NCI-H774 (cell line): ENCODE measurements around the gene FBH1.
"Not testable (repeated sequence)": the region's sequence is repeated elsewhere in the genome, so short reads cannot be mapped to it uniquely, and the experiment has no call there.

Source experiments
- DNase-seq: peaks from one replicate; lab custom pipeline; 2025; lab: John Stamatoyannopoulos, UW

Gene FBH1

DNA sequence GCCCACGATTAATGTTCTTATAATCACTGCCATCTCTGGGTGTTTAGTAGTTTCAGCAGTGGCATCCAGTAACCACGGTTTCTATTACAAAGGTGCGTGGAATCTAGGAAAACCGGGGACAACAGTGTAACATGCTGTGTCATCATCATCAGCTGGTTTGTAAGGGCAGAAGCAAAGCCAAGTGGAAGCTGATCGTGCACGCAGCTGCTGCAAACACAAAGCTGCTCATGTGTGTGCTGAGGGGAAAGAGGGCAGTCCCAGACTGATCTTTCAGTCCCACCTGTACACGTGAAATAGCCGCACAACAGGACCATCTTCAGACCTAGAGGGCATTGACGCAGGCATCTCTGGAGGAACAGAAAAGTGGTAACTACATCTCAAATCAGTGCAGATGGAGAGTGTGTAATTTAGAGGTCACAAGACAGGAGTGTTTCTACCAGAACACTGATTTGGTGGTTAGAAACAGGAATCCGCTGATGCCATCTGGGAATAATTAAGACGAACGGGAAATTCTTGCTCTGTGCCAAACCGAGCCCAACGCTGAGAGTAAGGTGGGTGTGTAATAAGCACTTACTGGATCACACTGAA is 13.8 kb upstream of the FBH1 start:
- DNase-seq = no peak

DNA sequence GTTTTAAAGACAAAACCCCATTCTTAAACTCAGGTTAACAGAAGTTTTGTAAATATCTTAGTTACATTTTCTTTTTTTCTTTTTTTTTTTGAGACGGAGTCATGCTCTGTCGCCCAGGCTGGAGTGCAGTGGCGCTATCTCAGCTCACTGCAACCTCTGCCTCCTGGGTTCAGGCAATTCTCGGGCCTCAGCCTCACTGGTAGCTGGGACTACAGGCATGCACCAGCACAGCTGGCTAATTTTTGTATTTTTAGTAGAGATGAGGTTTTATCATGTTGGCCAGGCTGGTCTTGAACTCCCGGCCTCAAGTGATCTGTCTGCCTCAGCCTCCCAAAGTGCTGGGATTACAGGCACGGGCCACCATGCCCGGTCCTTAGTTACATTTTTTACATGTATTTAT is 13.0 kb upstream of the FBH1 start:
- DNase-seq = not testable (repeated sequence)

DNA sequence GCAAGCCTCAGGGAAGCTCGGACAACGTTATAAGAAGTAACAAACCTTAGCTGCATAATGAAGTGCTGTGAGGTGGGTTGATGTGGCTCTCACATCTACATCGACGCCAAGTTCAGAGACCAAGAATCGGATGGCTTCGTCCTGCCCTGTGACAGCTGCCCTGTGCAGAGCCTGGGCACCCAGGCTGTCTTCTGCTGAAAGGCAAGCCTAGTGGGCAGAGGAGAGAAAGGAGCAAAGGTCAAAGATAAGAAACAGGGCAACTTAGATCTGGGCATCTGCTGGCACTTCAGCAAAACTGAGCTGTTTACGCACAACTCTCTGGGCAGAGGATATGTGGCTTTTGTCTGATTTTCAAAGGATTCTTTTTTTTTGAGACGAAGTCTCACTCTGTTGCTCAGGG is 7.1 kb upstream of the FBH1 start:
- DNase-seq = no peak

DNA sequence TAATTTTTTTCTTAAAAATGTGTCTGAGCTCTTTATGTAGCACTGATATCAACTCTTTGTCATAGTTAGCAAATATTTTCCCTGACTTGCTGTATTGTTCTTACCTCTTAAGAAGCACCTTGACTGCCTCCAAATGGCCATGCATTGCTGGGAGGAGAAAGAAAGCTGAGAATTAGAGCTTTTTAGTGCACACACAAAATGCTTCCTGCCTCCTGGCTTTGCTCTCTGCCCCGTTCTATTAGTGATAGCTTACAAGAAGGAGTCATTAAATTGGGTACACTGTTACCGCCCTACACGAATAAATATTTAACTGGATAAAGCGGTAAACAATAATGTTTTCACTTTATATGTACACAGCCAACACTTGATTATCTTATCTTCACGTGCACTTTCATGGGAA is 4.4 kb upstream of the FBH1 start:
- DNase-seq = no peak

DNA sequence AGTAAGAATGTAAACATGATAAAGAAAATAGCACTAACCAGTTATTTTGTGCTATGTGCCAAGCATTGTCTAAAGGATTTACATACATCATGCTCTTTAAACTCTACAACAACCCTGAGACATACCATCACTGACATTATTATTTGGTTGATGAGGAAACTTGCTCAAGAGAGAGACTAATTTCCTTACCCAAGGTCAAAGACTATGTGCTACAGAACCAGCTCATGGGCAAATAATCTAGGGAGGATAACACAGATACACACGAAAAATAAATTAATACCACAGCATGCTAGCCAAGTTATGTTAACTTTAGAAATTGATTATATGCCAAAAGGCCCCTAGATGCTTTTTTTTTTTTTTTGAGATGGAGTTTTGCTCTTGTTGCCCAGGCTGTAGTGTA is 3.0 kb upstream of the FBH1 start:
- DNase-seq = no peak

DNA sequence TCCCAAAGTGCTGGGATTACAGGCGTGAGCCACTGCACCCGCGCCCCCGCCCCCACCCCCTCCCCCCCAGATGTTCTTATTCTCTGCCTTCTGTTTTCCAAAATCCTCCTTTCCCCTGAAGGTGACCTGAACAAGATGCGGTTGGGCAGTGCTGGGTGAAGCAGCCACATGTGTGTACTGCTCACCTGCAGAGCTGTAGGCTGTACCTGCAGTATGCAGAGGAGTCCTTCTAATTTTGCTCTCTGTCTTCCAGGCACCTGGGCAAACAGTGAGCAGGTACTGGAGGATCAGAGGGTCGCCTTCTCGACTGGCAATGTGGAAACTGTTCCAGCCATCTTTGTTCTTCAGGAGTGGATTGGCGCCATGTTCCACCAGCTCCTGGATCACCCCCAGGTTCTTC is 2.4 kb upstream of the FBH1 start:
- no peak for DNase-seq

DNA sequence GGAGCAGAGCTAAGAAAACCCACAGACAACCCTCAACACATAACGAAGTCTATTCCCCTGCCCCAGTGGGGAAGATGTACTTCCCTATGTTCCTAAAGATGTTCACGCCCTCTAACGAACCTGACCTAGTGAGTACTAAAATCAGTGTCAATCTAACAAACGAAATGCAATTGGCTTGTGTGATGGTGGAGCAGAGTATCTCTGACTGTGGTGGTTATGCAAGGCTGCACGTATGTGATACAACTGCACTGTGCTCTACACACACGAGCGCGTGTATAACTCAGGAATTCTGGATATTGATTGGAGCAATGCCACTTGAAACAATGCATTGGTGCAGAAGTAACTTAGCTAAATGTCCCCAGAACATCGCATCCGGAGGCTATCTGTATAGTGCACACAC is 1.7 kb upstream of the FBH1 start:
- no peak for DNase-seq

DNA sequence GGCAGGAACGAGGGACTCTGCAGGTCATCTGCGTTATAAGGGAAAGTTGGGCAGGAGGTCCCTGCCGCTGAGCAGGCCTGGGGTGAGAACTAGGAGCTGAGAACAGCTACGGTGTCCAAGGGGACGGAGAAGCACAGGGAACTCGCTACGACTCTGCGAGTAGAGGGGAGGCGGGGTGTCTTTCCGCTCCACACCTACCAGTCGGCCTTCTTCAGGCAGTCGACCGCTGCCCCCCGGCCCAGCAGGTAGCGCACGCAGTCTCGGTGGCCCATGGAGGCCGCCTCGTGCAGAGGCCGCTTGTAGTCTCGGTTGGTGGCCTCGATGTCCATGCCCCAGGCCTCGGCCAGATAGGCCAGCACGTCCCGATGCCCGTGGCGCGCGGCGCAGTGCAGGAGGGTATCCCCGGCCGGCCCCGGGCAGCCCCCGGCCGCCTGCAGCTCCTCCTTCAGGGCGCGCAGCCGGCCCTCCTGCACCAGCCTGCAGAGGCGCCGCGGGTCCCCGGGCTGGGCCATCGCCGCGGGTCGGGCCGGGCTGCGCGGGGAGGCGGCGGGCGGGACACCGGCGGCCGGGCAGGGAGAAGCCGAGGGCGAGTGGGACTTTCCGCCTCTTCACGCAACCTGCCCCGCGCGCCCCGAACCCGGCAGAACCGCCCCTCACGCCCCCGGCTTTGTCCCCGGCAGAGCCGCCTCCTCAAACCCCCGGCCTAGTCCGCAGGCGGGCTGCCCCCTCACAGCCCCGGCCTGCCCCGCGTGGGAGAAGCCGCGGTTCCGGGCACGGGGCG is 1.0 kb upstream of the FBH1 start:
- peak; percentile 3 for DNase-seq

DNA sequence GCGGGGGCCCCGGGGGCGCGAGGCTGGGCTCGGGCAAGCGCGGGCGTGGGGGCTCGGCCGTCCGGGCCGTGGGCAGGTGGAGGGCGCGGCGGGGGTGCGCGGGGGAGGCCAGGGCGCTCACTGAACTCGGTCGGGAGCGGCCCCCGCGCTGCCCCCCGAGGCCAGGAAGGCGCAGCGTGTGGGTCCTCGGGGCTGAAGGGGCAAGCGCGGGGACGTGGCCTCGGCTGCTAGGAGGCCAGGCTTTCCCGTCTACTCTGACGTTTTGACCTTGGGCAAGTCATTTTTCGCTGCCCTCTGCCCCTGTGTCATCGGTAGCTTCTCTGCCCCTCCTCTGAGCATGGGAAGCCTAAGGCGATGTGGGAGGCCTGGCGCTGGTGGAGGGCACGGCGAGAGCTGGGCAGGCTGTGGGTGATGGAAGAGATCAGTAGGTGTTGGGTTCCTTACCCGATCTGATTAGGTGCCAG is 441 bp downstream of the FBH1 start:
- no peak for DNase-seq

DNA sequence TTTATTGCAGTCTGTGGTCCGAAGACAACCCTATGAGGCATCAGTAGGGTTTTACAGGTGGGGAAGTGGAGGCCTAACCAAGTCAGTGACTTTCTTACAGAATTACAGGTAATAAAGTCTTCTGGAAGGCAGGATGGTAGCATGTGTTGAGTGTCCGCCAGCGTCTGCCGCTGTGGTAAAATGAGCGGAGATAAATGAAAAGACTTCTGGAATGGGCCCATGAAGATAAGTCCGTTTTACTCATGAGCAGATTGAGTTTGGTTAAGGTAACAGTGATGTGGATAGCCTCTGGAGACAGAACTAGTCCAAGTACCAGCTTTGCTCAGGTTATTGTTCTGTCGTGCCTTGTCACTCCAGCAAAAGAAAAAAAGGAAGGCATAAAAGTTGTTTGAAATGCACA is 966 bp downstream of the FBH1 start:
- DNase-seq = no peak

DNA sequence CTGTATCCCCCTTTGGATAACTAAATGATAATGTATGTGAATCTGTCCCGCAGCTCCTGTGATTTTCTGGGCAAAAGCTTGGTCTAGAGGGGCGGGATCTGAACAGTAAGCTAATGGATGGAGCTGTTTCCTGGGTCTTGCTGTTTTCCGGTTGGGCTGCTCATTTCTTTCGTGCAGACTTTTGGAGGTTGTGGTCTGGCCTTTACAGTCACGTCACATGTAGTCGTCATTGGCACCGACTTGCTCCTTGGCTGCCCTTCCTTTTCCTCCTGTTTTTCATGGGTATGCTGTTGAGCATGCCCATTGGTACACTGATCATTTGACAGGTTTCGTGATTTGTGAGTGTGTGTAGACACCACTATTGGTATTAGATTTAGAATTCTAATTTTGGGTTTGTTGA is 2.0 kb downstream of the FBH1 start:
- no peak for DNase-seq

DNA sequence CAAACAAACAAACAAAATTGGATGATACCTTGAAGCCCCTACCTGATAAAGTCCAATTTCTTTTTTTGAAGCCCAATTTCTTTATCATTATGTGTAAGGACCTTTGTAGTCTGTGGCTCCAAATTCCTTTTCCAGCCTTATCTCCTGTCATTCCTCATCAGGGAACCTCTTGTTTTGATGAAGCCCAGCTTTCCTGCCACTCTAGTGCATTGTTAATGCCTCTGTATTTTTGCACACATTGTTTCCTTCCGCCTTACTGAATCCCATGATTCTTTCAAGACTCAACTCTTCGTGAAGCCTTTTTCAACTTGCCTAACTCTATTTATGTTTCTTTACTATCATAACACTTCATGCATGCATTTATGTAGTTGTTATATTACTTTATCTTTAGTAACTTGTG is 3.3 kb downstream of the FBH1 start:
- DNase-seq = no peak

DNA sequence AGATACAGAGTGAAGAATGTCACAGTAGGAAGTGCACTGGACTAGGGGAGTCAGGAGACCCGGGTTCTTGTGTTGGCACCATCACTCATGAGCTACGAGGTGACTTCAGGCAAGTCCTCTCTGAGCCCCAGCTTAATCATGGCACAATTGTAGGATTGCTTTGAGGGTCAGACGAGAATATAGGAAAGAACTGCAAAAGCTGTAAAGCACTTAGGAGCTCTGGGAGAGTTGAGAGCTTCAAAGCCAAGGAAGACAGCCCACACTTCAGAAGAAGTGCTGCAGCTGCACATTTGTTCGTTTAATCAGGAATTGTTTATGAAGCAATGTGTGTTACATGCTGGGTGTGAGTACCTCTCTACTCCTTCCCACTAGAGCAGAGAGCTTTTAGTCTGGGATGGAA is 4.4 kb downstream of the FBH1 start:
- no peak for DNase-seq

DNA sequence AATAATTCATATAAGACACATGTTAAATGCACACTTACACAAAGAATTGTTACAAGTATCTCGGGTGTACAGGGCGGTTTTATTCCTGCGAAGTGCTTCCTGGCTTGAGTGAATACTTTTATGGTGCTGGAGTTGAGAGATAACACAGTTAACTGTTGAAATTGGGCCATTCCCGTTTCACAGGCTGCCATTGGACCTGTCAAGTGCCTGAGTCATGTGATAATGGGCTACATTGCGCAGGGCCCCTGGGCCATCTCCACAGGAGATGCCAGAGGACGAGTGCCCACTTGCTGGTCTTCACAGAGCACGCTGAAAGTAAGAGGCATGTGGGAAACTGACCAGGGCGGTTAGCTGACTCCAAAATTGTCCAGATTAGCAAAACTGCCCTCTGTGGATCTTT is 4.8 kb downstream of the FBH1 start:
- no peak for DNase-seq

DNA sequence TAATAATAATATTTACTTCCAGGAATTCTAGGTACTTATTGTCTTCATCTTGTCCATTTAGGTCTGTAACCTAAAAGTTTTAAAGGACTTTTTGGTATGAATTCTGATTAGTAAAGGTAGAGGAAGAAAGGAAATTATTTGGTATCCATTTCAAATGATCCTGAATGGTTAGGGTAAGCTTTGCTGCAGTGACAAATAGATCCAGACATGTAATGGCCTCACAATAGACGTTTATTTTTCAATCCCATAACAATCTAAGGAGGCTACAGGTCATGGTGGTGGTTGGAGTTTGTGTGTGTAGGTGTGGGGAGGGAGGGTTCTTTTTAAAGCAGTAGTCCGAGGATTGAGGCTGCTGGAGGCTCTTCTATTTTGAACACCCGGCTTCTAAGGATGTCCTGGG is 5.3 kb downstream of the FBH1 start:
- no peak for DNase-seq

DNA sequence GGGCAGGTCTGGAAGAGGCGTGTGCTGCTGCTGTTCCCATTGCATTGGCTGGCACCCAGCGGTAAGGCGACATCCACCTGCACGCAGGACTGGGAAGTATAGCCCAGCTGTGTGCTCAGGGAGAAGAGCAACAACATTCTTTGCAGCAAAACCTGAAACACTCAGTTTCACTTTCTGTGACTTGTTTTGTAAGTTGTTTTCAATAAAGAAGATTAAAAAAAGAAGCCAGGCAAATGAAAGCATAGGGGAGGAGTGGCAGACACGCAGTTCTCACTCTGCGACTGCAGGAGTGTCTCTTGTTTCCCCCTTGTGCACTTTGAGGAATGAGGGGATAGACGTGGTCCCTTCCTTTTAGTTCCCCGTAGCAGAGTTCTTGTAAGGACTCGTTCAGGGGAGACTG is 5.8 kb downstream of the FBH1 start:
- no peak for DNase-seq

DNA sequence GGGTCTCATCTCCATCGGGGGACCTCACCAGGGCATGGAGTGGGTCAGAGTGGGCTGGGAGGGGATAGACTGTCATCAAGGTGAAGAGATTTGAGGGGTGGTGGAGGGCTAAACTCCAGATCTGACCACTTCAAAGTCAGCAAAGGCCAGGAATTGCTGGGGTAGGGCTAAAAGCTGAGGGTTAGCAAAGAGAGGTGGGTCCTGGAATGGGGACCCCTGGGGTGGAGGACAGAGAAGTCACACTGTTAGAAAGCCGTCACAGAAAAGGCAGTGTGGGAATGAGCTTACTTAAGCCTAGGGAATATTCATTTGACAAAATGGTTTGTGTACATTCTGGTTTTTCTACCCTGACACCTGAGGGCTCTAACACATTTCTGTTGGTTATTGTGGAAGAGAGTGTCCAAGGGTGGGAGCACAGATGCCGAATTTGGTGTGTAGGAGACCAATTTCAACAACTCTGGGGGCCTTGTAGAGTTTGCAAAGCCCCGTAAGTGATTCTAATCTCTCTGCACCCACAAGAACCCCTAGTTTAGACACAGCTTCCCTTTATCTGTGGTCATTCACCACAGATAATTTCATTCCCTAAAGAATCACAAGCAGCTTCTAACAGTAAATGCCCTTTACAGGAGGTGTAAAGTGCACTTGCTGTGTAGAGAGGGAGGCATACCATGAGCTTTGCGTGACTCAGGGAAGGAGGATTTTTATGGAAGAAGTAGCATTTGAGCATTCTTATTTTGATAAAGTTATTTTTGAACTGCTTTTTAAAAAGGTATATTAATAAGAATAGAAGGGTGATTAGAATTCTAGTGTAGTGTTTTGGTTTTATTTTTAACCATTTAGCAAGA is 6.4 kb downstream of the FBH1 start:
- no peak for DNase-seq

DNA sequence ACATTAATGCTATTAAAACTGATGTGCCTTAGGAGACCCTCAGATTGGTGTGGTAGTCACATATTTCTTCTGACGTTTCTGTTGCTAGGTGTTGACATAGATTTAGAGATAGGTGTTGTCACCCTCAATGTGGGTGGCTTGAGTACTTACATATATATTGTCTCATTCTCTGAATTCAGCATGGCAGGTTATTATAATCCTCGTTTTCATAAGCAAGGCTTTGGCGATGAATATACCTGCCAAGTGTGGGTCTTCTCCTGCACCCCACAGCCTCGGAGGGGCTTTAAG is 7.0 kb downstream of the FBH1 start:
- DNase-seq = no peak

DNA sequence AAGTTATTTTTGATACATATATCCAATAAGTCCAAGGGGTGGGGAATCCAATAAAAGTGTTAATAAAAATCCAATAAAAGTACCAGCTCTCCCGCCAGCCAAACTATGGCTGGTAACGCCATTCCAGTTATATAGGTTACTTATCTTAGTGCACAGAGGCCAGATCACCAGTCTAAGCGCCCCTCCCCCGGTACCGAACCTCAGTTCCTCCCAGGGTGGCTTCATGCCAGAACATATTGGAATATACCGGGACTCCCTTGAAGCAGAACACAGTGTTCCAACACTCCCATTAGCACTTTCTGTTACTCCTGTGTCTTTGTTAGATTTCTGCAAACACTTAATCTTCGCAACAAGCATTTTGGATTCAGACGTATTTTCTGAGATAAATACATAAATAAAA is 7.5 kb downstream of the FBH1 start:
- no peak for DNase-seq

DNA sequence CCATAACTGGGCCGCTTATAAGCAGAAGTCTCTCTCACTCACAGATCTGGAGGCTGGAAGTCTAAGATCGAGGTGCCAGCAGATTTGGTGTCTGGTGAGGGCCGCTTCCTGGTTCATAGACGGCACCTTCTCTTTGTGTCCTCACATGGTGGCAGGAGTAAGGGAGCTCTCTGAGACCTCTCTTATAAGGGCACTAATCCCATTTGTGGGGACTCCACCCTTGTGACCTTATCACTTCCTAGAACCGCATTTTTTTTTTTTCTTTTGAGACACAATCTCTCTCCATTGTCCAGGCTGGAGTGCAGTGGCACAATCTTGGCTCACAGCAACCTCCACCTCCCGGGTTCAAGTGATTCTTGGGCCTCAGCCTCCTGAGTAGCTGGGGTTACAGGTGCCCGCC is 8.1 kb downstream of the FBH1 start:
- DNase-seq = no peak

DNA sequence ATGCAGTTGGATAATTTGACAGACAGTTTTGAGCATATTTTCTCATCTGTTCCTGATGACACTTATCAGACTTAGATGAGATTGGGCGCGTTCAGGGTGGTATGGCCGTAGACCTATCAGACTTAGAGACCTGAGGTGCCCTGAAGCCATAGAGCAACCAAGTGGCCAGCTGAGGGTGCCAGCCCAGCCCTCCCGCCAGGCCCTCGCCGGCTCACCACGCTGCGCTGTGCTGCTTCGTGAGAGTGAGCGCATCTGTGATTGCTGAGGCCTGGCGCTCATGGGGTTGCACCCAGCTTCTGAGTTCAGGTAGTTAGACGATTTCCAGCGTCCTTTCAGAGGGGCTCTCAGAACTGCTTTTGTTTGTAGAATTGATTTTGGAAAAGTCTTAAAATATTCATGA is 10.2 kb downstream of the FBH1 start:
- DNase-seq = no peak

DNA sequence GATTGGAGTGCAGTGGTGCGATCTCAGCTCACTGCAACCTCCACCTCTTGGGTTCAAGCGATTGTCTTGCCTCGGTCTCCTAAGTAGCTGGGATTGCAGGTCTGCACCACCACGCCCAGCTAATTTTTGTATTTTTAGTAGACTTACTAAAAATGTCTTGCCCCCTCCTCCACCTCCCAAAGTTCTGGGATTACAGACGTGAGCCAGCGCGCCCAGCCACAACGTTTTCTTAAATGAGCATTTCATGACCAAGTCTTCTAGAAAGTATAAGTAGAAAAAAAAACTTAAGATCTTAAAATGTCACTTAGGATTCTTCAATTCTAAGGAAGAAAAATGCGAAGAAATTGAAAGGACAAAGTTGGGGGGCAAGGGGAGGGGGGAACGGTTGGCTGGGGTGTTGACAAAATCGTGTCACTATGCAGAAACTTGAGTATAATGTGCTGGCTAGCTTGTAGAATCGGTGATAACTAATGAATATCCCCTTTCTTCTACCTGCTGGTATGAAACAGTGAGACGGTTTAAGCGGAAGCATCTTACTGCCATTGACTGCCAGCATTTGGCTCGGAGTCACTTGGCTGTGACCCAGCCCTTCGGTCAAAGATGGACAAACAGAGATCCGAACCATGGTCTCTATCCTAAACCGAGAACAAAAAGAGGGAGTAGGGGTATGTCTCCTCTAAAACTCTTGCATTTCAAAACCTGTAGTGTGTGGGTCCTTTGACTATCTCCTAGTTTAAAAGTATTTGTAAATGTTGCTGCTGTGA is 12.7 kb downstream of the FBH1 start:
- DNase-seq = no peak

DNA sequence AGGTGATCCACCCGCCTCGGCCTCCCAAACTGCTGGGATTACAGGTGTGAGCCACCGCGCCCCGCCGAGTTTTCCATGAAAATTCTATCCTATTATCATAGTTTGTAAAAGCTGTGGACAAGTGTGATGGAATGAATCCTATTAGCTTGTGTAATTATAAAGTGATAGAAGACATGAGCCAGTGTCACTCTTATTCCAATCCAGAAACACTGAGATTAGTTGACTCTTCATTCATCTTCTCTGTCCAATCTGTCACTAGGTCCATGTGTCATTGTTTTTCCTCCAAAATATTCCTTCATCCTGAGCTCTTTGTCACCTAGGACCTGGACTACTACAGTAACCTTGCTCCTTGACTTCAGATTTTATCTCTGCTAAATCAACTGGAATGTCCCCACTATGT is 13.5 kb downstream of the FBH1 start:
- DNase-seq = no peak
